RKO (cell line): Measurements from ENCODE around the gene COL27A1.
A peak's percentile ranks its signal among the peaks of the same experiment; 100 is the strongest.

ENCODE experiments used
- DNase-seq: peaks from one replicate; pipeline ENCODE4 v3.0.0-alpha.2; 2016; ENCODE audit warnings: low spot score

The COL27A1 gene

DNA sequence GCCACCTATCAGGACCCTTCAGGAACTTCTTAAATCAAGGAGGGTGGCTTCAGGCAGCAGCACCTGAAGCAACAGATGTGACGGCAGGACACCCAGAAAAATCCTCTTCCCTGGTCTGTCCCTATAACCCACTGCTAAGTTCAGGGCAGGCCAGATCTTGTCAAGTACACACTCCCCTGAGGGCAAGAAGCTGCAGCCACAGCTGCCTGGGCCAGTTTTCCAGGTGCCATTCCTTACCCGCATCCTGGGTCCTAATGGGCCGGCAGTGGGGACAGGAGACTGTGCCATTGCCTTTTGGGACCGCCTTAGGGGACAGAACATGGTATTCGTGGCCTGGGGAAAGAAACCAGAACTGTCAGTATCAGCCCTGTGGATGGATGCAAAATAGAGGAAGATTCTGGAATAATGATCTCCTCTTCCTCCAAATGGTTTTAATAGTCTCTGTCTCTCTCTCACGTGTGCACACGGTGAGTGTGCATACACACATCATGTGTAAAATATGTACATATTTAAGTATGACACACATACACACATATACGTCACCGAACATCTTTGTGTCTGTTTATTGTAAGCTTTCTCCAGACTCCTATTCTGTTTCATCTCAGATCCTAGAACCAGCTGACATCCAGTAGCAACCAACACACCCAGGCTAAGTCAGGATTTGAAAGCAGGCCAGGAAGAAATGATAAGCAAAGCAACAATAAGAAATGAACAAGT, 188.3 kb downstream of the COL27A1 start:
- DNase-seq: no peak

DNA sequence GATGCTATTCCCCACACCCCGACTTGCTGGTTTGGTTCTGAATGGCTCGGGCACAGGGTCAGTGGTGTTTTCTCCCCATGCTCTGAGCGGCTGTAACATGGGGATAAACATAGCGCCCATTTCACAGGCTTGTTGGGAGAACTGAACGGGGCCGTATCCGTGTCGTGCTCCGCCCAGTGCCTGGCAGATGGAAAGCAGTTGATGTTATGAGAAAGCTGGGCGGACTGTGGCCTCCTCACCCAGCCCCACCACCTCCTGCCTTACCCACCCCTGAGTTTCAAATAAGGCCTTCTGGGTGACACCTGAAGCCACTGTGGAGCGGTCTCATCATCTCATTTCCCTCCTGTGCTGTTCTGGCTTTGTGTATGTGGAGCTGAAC, 188.8 kb downstream of the COL27A1 start:
- DNase-seq: no peak

DNA sequence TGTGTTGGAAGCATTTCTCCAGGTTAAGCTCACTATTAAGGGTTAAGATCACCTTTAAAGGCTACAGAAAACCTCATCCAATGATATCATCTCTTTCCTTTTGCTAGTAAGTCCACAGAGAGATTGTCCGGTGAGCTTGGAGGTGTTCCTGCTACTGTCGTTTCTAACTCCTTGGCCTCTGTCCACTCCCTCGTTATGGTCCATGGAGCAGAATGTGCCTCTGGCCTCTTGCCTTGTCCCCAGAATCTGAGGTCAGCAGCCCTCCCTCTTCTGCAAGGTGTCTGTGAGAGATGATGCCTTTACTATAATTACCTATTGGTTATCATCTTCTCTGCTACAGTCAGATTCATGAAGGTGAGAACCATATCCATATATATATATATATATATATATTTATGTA, 189.4 kb downstream of the COL27A1 start:
- DNase-seq: no peak

DNA sequence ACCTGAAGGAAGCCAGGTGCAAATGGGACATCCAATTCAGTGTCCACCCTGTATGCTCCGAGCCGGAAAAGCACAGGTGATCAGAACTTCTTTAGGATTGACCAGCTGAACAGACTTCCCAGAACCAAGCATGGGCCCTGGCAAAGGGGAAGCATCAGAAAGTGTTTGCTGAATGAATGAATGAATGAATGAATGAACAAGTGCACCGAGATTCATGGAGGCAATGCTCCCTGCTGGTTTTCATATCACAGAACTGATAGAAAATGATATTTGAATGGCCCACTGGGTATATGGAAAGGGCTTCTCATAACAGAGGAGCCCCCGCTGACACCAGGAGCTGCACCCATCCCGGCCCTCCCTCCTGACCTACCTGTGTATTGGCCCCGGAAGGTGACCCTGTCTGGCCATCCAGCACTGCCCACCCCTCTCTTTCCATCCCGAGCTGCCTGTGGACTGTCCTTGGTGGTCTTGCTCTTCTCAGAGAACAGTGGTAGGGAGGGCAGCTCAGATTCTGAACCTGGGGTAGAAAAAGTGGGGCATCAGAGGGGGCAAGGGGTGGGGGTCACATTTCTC, 190.2 kb downstream of the COL27A1 start:
- no peak for DNase-seq

DNA sequence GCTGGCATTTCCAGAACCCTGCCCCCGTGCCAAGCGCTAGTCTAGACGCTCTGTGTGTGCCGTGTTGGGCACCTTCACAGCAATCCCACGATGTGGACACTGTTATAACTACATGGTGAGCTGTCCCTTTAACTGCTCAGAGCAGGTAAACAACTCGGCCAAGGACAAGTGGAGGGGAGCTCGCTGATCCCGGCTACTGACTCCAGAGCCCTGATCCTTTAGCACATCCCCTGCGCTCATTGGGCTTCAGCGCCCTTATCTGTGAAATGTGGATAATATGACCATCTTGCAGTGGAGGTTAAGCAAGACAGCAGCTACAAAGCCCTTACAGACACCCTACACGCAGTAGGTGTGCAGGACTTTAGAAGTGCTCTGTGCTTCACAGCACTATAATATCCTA, 190.8 kb downstream of the COL27A1 start:
- DNase-seq: no peak

DNA sequence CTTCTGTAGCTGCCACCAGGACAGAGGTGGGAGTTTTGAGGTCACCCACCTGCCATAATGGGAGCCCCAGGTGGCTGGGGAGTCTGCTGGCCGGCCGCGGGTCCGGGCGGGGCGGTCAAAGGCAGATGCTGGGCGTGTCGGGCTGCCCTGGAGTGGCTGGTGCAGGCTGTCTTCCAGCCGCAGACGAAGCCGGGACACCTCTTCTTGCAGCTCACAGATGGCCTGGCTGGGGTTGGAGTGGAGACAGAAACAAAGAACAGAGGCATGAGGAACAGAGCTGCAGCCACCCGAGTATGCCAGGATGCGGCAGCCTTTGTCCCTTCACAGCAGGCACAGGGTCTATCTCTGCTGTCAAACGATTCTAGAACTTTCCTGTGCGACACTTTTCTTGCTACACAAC, 192.3 kb downstream of the COL27A1 start:
- no peak for DNase-seq

DNA sequence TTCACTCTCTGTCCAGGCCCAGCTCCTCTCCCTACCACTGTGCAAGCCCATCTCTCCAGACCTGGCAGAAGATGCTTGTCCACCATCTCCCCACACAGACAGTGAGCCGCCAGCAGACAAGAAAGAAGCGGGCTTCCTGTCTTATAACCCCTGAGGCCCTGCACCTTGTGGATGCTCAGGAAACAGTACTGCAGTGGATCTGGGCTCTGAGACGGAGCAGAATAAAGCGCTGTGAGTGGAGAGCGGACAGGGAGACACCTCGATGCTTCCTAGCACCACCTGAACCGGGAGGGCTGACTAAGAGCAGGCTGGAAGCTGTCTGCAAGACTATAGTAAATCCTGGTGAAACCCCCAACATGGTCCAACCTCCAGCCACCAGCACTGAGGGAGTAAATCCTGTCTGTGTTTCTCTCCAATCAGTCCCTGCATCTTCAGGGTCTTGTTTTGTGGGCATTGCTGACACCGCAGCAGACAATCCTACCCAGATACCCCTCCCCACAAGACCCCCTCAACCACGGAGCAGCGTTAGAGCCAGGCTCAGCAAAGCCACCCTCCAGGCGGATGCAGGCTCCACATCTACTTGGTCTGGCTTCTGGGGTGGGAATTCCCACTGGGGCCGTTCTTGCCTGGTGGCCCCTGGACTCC, 193.0 kb downstream of the COL27A1 start:
- DNase-seq: no peak

DNA sequence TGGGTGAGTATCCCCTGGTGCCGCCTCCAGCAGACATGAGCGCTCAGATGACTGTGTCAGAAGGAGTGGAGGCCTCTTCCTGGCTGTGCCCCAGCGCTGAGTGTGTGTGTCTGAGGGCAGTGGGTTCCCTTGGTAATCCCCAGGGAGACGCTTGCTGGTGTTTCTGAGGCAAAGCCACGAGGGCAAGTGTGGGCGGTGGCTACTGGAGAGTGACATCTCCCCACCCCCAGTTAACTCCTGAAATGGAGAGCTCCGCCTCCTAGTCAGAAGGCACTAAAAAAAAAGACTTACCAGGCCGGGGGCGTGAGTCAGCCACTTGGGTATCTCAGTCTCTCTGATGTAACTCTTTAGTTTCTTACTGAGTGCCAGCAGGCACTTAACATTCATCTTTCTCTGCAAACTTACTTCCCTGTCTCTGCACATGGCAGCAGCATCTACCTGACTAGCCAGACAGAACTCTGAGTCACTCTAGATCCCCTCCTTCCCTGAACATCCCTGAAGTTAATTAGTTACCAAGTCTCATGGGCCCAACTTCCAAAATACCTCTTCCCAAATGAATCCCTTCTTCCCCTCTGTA, 193.7 kb downstream of the COL27A1 start:
- peak; percentile 99 for DNase-seq

DNA sequence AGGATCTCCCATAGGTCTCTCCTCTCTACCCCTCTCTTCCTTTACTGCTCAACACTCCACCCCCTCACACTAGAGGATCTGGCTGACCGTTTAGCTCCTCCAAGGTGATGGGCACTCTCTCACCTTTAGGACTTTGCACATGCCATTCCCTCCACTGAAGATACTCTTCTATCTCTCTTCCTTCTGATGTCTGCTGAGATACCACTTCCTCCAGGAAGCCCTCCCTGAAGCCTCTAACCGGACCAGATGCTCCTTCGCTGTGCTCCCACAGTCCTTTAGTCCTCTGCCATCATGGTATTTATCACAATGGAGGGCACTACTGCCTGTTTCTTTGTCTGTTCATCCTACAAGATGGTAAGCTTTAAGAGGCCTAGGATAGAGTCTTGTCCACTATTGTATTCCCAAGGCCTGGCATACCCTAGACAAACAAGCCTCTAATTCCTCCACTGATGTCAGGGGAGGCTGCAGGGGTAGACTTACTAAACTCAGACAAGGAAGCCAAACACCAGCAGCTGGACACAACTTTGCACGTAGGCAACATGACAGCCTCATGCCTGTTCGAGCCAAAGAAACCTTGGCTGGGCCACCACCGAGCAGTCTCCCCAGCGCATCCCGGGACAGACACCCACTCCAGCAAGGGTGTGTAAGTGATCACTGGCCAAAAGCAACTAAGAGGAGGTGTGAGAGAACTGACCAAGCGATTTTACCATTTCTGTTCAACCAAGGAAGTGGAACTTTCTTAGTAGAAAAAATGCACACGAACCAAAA, 194.6 kb downstream of the COL27A1 start:
- no peak for DNase-seq

DNA sequence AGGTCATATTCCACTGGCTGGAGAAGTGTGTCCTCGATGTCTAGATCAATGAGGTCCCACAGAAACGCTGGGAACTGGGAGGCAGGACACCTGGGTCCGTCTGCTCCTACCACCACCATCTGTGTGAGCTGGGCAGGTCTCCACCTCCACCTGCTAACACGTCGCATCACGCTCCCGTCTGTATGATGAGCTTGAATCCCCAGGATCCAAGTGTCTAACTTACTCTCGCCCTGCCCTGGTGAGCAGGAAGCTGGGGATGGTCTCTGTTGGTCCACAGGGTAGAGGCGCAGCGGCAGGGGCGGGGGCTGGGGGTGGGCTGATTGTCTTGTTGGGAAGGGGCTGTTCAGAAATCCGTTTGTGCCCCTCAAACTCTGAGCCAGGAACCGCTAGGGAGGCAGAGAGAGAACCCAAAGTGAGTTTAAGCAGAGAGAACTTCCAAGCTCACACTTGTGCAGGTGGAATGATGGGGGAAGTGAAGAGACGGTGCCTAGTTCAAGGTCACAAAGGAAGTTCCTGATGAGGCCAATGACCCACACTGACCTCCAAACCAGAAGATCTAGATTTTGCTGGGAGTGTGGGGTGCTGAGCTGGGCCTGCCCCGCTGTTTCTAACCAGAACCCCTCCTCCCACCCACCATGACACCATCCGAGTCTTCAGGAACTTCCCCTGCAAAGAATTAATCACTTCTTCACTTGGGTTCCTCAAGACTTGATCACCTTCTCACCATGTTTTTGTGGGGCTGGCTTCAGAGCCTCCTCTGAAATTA, 195.5 kb downstream of the COL27A1 start:
- DNase-seq: no peak

DNA sequence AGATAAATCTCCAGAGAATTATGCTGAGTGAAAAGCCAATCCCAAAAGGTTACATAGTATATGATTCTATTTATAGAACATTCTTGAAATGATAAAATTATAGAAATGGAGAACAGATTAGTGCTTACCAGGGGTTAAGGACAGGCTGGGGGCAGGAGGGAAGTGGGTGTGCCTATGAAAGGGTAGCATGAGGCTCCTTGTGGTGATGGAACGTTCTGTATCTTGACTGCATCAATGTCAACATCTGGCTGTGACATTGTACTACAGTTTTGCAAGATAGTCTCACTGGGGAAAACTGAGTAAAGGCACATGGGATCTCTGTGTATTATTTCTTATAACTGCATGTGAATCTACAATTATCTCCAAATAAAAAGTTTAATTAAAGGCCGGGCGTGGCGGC, 196.6 kb downstream of the COL27A1 start:
- no peak for DNase-seq

DNA sequence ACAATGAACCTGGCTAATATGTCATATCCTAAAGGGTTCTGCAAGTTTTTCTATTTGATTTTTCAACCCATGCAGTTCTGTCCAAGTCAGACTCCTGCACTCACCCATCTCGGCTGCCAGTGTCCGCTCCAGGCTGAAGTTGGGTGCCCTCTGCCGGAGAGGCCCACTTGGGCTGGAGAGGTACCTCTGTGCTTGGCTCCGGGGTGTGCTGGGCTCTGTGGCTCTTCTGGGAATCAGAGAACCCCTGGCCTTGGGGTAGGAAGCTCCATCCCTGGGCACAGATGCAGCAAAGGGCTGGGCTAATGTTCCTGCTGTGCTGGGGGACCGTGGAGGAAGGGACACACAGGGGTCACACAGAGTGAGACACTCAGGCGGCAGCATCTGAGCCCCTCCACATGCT, 200.5 kb downstream of the COL27A1 start:
- no peak for DNase-seq

DNA sequence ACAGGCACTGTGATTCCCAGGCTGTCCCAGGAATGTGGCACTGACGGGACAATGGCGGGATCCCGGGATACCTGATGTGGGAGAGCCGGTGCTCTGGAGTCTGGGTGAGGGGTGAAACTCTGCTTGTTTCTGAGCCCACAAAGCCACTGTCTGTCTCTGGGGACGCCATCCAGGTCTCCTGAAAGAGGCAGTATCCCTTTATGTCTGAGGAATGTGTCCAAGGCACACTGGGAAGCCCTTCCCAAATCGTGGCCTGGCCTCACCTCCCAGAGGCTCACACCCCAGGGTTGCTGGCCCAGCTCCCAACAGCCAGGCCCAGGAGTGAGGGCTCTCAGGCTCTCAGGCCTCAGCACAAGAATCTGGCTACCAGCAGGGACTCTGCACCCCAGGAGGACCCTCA, 201.5 kb downstream of the COL27A1 start:
- DNase-seq: no peak

DNA sequence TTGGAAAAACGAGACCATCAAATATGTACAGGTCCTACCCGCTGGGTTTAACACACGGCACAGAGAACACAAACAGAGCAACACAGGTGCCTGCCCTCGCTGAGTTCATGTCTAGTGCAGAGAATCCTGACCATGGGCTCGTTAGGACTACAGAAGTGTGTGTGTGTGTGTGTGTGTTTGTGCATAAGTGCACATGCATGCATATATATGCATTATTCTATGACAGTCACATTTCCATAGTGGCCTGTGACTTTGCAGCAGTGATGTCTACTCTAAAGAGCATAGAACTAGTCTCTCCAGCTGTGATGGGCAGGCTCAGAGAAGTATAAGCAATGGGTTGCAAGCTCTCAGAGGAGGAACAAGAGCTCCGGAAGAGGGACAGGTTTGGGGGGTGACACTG, 202.0 kb downstream of the COL27A1 start:
- DNase-seq: no peak

DNA sequence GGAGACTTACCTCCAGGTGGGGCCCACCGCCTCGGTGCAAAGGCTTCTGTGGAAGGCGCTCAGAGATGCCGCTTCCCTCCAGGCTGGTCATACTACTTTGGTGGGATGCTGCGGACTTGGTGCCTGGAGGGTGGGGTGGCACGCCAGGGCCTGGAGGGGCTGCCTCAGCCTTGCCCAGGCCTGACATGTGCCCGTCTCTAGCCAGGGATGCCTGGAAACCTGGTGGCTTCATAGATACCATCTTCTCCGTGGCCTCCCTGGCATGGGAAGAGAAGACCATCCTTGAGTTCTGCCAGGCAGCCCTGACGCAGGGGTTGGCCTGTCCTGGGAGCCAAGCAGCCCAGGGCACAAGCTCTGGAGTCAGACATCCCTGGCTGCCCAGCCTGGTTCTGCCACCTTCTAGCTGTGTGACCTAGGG, 202.6 kb downstream of the COL27A1 start:
- DNase-seq: no peak

DNA sequence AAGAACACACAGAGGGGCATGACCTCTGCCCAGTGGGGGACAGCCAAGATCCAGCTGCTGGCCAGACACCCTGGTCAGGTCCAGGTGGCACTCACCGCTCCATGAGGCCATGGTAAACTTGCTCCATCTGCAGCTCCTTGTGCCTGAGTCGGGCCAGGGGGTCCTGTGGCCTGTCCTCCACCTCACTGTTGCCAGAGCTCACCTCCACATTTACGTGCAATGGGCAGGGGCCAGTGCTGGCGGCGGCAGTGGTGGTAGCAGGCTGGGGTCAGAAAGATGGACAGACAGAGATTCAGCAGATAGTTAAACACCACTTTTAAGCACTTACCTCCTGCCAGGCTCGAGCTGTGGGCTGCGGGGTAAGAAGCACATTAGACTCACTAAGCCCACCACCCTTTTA, 204.5 kb downstream of the COL27A1 start:
- no peak for DNase-seq

DNA sequence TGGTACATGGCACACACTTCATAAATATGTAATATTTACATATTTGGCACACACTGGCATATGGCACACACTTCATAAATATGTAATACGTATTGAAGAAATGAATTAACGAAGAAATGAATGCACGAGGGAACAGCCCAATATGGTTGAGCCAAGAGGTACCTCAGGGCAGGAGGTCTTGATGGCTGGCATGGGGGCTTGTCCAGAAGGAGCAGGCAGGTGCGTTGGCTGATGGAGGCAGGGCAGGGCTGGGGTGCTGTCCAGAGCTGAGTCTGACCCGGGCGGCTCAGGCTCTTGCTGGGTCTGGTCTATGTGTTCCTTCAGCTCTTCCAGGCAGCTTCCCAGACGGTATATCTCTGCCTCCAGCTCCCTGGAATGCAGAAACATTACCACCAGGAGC, 206.2 kb downstream of the COL27A1 start:
- no peak for DNase-seq
